Small intestine (tissue), 7 donors: ENCODE results near the gene PCNX2. TPM values are rescaled to one million over a fixed set of nuclear protein-coding genes. Genes with fewer than 3 reads are reported as not detected.
A peak's percentile ranks its signal among the peaks of the same experiment; 100 is the strongest.

Experiments used
- DNase-seq, 2 donors: peaks; one replicate each; pipeline versions ENCODE4 v3.0.0 to v3.0.0-alpha.2; 2013
- FAIRE-seq: peaks from 2 replicates; lab custom pipeline; 2012; peaks lifted over from hg19 to GRCh38; lab: Jason Lieb, UNC
- H3K27ac ChIP-seq, 3 donors: one replicate each; pipeline ENCODE4 v1.5.1; 2013; ENCODE audit warnings: low read length in 2 of 3, mild to moderate bottlenecking in 2 of 3, control low read depth in 1 of 3, inconsistent platforms in 1 of 3, low read depth in 1 of 3, moderate library complexity in 1 of 3
- H3K27me3 ChIP-seq, 3 donors: one replicate each; pipeline ENCODE4 v1.6.1; 2013; ENCODE audit warnings: low read length in 3 of 3, inconsistent platforms in 1 of 3; ENCODE audit not compliant: control insufficient read depth in 3 of 3, insufficient read depth in 3 of 3
- H3K36me3 ChIP-seq, 3 donors: one replicate each; pipeline ENCODE4 v1.6.1; 2013; ENCODE audit warnings: low read length in 3 of 3, inconsistent platforms in 1 of 3, low read depth in 1 of 3, mild to moderate bottlenecking in 1 of 3, moderate library complexity in 1 of 3; ENCODE audit not compliant: control insufficient read depth in 3 of 3, insufficient read depth in 2 of 3
- H3K4me1 ChIP-seq, 3 donors: one replicate each; pipeline ENCODE4 v1.6.1; 2013; ENCODE audit warnings: low read length in 2 of 3, inconsistent platforms in 1 of 3, low read depth in 1 of 3, mild to moderate bottlenecking in 1 of 3, moderate library complexity in 1 of 3; ENCODE audit not compliant: control insufficient read depth in 3 of 3, insufficient read depth in 2 of 3
- H3K4me3 ChIP-seq, 3 donors: one replicate each; pipeline ENCODE4 v1.5.1; 2013; ENCODE audit warnings: low read length in 3 of 3, control low read depth in 1 of 3, inconsistent platforms in 1 of 3, low read depth in 1 of 3, mild to moderate bottlenecking in 1 of 3, moderate library complexity in 1 of 3
- H3K9me3 ChIP-seq, 2 donors: one replicate each; pipeline ENCODE4 v1.6.1; 2013; ENCODE audit warnings: low read depth in 1 of 2, low read length in 1 of 2; ENCODE audit not compliant: control insufficient read depth in 2 of 2, insufficient read depth in 1 of 2
- WGBS, 3 donors: extraction: QIAGEN DNeasy Blood & Tissue Kit; methylation state at CpG; one replicate each; pipeline ENCODE4 v1.1.7; 2013; 5-methylcytosine and 5-hydroxymethylcytosine counted together
- polyA plus RNA-seq, 4 donors: library from polyadenylated mRNA; stranded (reverse) in 3 of 4; unstranded in 1 of 4; fragments of 200-250 nt in 3 of 4; fragments of 120-200 nt in 1 of 4; gene quantifications; one replicate each; pipeline versions ENCODE4 v1.2.1 to v1.2.3, GENCODE V29; 2013
- donor health status: healthy with polysubstance abuse.
- donor health status: control.
- donor health status: control.
- donor health status: Bipolar disorder and iron deficiency.
- donor health status: healthy.

PCNX2 gene
- polyA plus RNA-seq, 4 donors = 1.3 to 18.1 (median 5.1) TPM

- peak overlapping the region in 2 of 3 donors; percentile 43 to 59 for H3K27ac ChIP-seq
- peaks cover 0 to 4% (median 0%) of the 10 kb centered on the region in 3 donors for H3K4me1 ChIP-seq
- H3K4me3 ChIP-seq = no peak overlapping the region
- 9 to 44% (median 27%) methylated on average over 4 of the region's 4 CpGs for WGBS, 3 donors
- H3K9me3 ChIP-seq = peaks cover 0 to 3% of the 10 kb centered on the region in 2 donors
- H3K36me3 ChIP-seq = peaks cover 12 to 40% (median 13%) of the 10 kb centered on the region in 3 donors
- DNase-seq = peak; percentile 84 to 95
- no peak for FAIRE-seq
- H3K27me3 ChIP-seq = no peaks in the 10 kb centered on the region
These were observed 328.9 kb downstream of the PCNX2 start for GRCh38 chr1:232966663-232967062.

- DNase-seq = no peak
- Histone ChIP-seq H3K4me3 (no peak overlapping the region), H3K4me1 (peaks cover 0 to 4% (median 0%) of the 10 kb centered on the region in 3 donors)
These were observed 329.7 kb downstream of the PCNX2 start for GRCh38 chr1:232965912-232966217.

GRCh38 chr1:232965124-232965911, 330.2 kb downstream of the PCNX2 start:
- Histone ChIP-seq H3K27me3 (no peaks in the 10 kb centered on the region), H3K27ac (no peak overlapping the region), H3K4me3 (no peak overlapping the region), H3K4me1 (peaks cover 0 to 4% (median 0%) of the 10 kb centered on the region in 3 donors), H3K36me3 (peaks cover 4 to 30% (median 4%) of the 10 kb centered on the region in 3 donors), H3K9me3 (no peaks in the 10 kb centered on the region)
- DNase-seq = no peak
- FAIRE-seq = no peak
- WGBS, 3 donors = 83 to 93% (median 91%) methylated on average over 10 of the region's 10 CpGs

More at GRCh38 chr1:232965912-232966217, 329.7 kb downstream of the PCNX2 start:
- whole genome bisulfite sequencing, 3 donors = 86 to 98% (median 91%) methylated on average over 6 of the region's 6 CpGs
- FAIRE-seq = no peak
- Histone ChIP-seq H3K9me3 (peaks cover 0 to 3% of the 10 kb centered on the region in 2 donors), H3K27ac (no peak overlapping the region), H3K27me3 (no peaks in the 10 kb centered on the region), H3K36me3 (peaks cover 6 to 36% (median 7%) of the 10 kb centered on the region in 3 donors)

GRCh38 chr1:232964601-232965000, 330.9 kb downstream of the PCNX2 start:
- Histone ChIP-seq H3K36me3 (peaks cover 0 to 30% (median 8%) of the 10 kb centered on the region in 3 donors), H3K27me3 (no peaks in the 10 kb centered on the region), H3K4me1 (peaks cover 0 to 4% (median 0%) of the 10 kb centered on the region in 3 donors), H3K4me3 (no peak overlapping the region), H3K9me3 (no peaks in the 10 kb centered on the region), H3K27ac (no peak overlapping the region)
- FAIRE-seq = no peak
- WGBS, 3 donors = 91 to 95% (median 91%) methylated on average over 4 of the region's 4 CpGs
- DNase-seq = no peak

- FAIRE-seq (no peak), DNase-seq (no peak)
- Histone ChIP-seq H3K9me3 (peaks cover 0 to 6% of the 10 kb centered on the region in 2 donors), H3K27ac (peak overlapping the region in 1 of 3 donors; percentile 14), H3K36me3 (peaks cover 3 to 30% (median 15%) of the 10 kb centered on the region in 3 donors), H3K4me1 (peaks cover 0 to 4% (median 0%) of the 10 kb centered on the region in 3 donors), H3K27me3 (no peaks in the 10 kb centered on the region), H3K4me3 (no peak overlapping the region)
- 54 to 80% (median 68%) methylated on average over 10 of the region's 10 CpGs for WGBS, 3 donors
These were observed 332.5 kb downstream of the PCNX2 start for GRCh38 chr1:232962761-232963745.

- H3K27me3 ChIP-seq = no peaks in the 10 kb centered on the region
- peaks cover 0 to 9% of the 10 kb centered on the region in 2 donors for H3K9me3 ChIP-seq
- peak in 1 of 2 donors; percentile 23 for DNase-seq
- no peak overlapping the region for H3K4me3 ChIP-seq
- H3K36me3 ChIP-seq = peaks cover 3 to 26% (median 14%) of the 10 kb centered on the region in 3 donors
- peaks cover 0 to under 1% (median 0%) of the 10 kb centered on the region in 3 donors for H3K4me1 ChIP-seq
- H3K27ac ChIP-seq = no peak overlapping the region
- WGBS, 3 donors = 96 to 100% (median 100%) methylated on average over 1 of the region's 1 CpG
- no peak for FAIRE-seq
These were observed 337.5 kb downstream of the PCNX2 start for GRCh38 chr1:232958067-232958466.

- Histone ChIP-seq H3K36me3 (peaks cover 3 to 23% (median 14%) of the 10 kb centered on the region in 3 donors), H3K9me3 (peaks cover 0 to 9% of the 10 kb centered on the region in 2 donors), H3K27ac (no peak overlapping the region), H3K4me1 (peaks cover 0 to 16% (median 7%) of the 10 kb centered on the region in 3 donors), H3K4me3 (no peak overlapping the region), H3K27me3 (no peaks in the 10 kb centered on the region)
- 94 to 97% (median 96%) methylated on average over 6 of the region's 6 CpGs for WGBS, 3 donors
- no peak for DNase-seq
- FAIRE-seq = no peak
These were observed 339.4 kb downstream of the PCNX2 start for GRCh38 chr1:232956081-232956480.
